HL-60 (cell line): ENCODE data around the gene MYNN.

Experiments
- DNase-seq, 2 experiments: peaks; one replicate each; pipeline ENCODE4 v3.0.0-alpha.2; 2010 to 2020; ENCODE audit warnings: low read depth in 1 of 2, low spot score in 1 of 2
- H3K27ac ChIP-seq: fragments of 250-450 bp; sonication (Bioruptor Pico); replicated peaks from 2 replicates; pipeline ENCODE4 v1.5.1; 2020; ENCODE audit warnings: mild to moderate bottlenecking, moderate library complexity
- H3K27me3 ChIP-seq: fragments of 250-450 bp; sonication (Bioruptor Pico); 2 replicates; pipeline ENCODE4 v1.5.1; 2021; ENCODE audit warnings: mild to moderate bottlenecking, moderate library complexity; ENCODE audit not compliant: insufficient read depth, poor library complexity, severe bottlenecking
- H3K4me3 ChIP-seq: replicated peaks from 2 replicates; pipeline ENCODE4 v1.5.1; 2011; ENCODE audit warnings: mild to moderate bottlenecking, control low read depth, low read length; ENCODE audit not compliant: insufficient read depth
- CTCF ChIP-seq: IDR thresholded peaks from one replicate; pipeline ENCODE4 v1.5.1; 2011; ENCODE audit warnings: low read length, control low read depth, inconsistent platforms; ENCODE audit not compliant: insufficient read depth
- GABPA ChIP-seq: IDR thresholded peaks from 2 replicates; pipeline ENCODE4 v1.6.1; 2012; ENCODE audit warnings: low read depth
- POLR2AphosphoS5 ChIP-seq: IDR thresholded peaks from 2 replicates; pipeline ENCODE4 v1.6.1; 2012; ENCODE audit warnings: low read depth
- REST ChIP-seq: IDR thresholded peaks from 2 replicates; pipeline ENCODE4 v1.6.1; 2012; ENCODE audit warnings: low read depth; ENCODE audit not compliant: insufficient replicate concordance
- SPI1 ChIP-seq: IDR thresholded peaks from 2 replicates; pipeline ENCODE4 v1.6.1; 2012; ENCODE audit warnings: low read depth, mild to moderate bottlenecking, borderline replicate concordance

MYNN gene

GRCh38 chr3:169838511-169839030, 65.4 kb downstream of the MYNN start:
- Histone ChIP-seq H3K27ac (no peak overlapping the region), H3K27me3 (no peaks in the 10 kb centered on the region), H3K4me3 (no peak overlapping the region)
- no peak for DNase-seq
- TF ChIP-seq CTCF (no peak), GABPA (no peak), POLR2AphosphoS5 (no peak), SPI1 (no peak), REST (no peak)
